ENCODE measurements around the gene QRSL1. TPM values are rescaled to one million over a fixed set of nuclear protein-coding genes. Genes with fewer than 3 reads are reported as not detected.

Gene QRSL1
- total and polyA plus RNA-seq, 2 donors from 2014 or later = 12.5 to 18.0 TPM

GRCh38 chr6:106716966-106717365 lies 87.6 kb downstream of the QRSL1 start:
- intact Hi-C loops (cut with DNase I) = no loop called here
- Histone ChIP-seq H3K27me3 (ENCODE audit: control insufficient read depth, insufficient read depth, low read length) (no peaks in the 10 kb centered on the region), H3K36me3 (ENCODE audit: control insufficient read depth in 2 of 3, insufficient read depth in 3 of 3, low read length in 3 of 3) (no peaks in the 10 kb centered on the region), H3K9ac (ENCODE audit: low read length in 3 of 3) (no peak overlapping the region), H3K27ac (ENCODE audit: low read depth in 2 of 2, low read length in 2 of 2) (no peak overlapping the region), H3K4me3 (ENCODE audit: low read length in 3 of 3) (no peak overlapping the region), H3K9me3 (ENCODE audit: control insufficient read depth in 2 of 3, insufficient read depth in 1 of 3, low read length in 3 of 3) (no peaks in the 10 kb centered on the region), H3K4me1 (ENCODE audit: control insufficient read depth in 2 of 3, insufficient read depth in 2 of 3, low read depth in 1 of 3, low read length in 3 of 3) (peaks cover 0 to 8% (median 3%) of the 10 kb centered on the region in 3 donors)
- TF ChIP-seq CTCF (IDR thresholded peaks at IDR 0.05; ENCODE audit: borderline replicate concordance, extremely low read depth, insufficient read depth) = no peak
- no peak for DNase-seq
- no peak for FAIRE-seq

Other genes starting within 250 kb of the QRSL1 start
- 8.9 TPM for gene RTN4IP1, start 80 bp upstream of the QRSL1 start, total RNA-seq
- gene RTN4IP1, start 80 bp upstream of the QRSL1 start, polyA plus RNA-seq (ENCODE audit: insufficient read depth, low read depth, low replicate concordance) = 19.3 TPM